PC-9 (cell line): Measurements from ENCODE around the gene EIF2AK2. TPM values are rescaled to one million over a fixed set of nuclear protein-coding genes. Genes with fewer than 3 reads are reported as not detected.

ENCODE experiments used
- BruUV-seq: library from RNA; stranded (reverse); fragments of 400-500 nt; replicated peaks from 2 replicates; lab custom pipeline; 2021; lab: Mats Ljungman, UMichigan
- CTCF ChIA-PET: fragments of 300-600 bp; sonication (Branson Sonifier 250); formaldehyde crosslinking; loops from one replicate; lab custom pipeline; 2022; ENCODE audit warnings: antibody characterized with exemption; lab: Charles Lee
- POLR2A ChIA-PET: fragments of 300-600 bp; sonication (Branson Sonifier 250); formaldehyde crosslinking; loops from one replicate; lab custom pipeline; 2022; ENCODE audit warnings: antibody characterized with exemption; ENCODE audit not compliant: unreplicated experiment; lab: Charles Lee
- DNase-seq, 2 experiments: peaks; one replicate each; pipeline versions ENCODE4 v3.0.0 to v3.0.0-alpha.2; 2015 to 2022; ENCODE audit warnings: mixed read lengths in 1 of 2
- H2AFZ ChIP-seq: fragments of 200-600 bp; sonication (generic); 2 replicates; pipeline ENCODE4 v1.8.1; 2017; ENCODE audit warnings: antibody characterized with exemption
- H3F3A ChIP-seq: fragments of 200-600 bp; sonication (generic); 2 replicates; pipeline ENCODE4 v1.8.1; 2017; ENCODE audit warnings: antibody characterized with exemption, mild to moderate bottlenecking, low read depth; ENCODE audit not compliant: insufficient read depth
- H3K27ac ChIP-seq: fragments of 200-600 bp; sonication (generic); 2 replicates; pipeline ENCODE4 v1.6.1; 2016; ENCODE audit warnings: mixed run types
- H3K27me3 ChIP-seq: fragments of 200-600 bp; sonication (generic); 2 replicates; pipeline ENCODE4 v1.6.1; 2016; ENCODE audit warnings: low read depth, mixed run types; ENCODE audit not compliant: insufficient read depth
- H3K36me3 ChIP-seq: fragments of 200-600 bp; sonication (generic); 2 replicates; pipeline ENCODE4 v1.6.1; 2016; ENCODE audit warnings: low read depth, mixed run types
- H3K4me1 ChIP-seq: fragments of 200-600 bp; sonication (generic); replicated peaks from 2 replicates; pipeline ENCODE4 v1.6.1; 2016; ENCODE audit warnings: mixed run types; ENCODE audit not compliant: insufficient read depth
- H3K4me2 ChIP-seq: fragments of 200-600 bp; sonication (generic); 2 replicates; pipeline ENCODE4 v1.6.1; 2017; ENCODE audit warnings: mixed run types
- H3K4me3 ChIP-seq: fragments of 200-600 bp; sonication (generic); 2 replicates; pipeline ENCODE4 v1.6.1; 2016; ENCODE audit warnings: mixed run types
- H3K79me2 ChIP-seq: fragments of 200-600 bp; sonication (generic); 2 replicates; pipeline ENCODE4 v1.6.1; 2017; ENCODE audit warnings: low read depth, mixed run types
- H3K9me2 ChIP-seq: fragments of 200-600 bp; sonication (generic); 2 replicates; pipeline ENCODE4 v1.8.1; 2017; ENCODE audit warnings: mild to moderate bottlenecking; ENCODE audit not compliant: insufficient read depth
- H3K9me3 ChIP-seq: fragments of 200-600 bp; sonication (generic); 2 replicates; pipeline ENCODE4 v1.8.1; 2016; ENCODE audit warnings: low read depth; ENCODE audit not compliant: insufficient read depth
- H4K20me1 ChIP-seq: fragments of 200-600 bp; sonication (generic); 2 replicates; pipeline ENCODE4 v1.8.1; 2017; ENCODE audit not compliant: insufficient read depth
- EZH2 ChIP-seq: fragments of 200-600 bp; sonication (generic); IDR thresholded peaks from 2 replicates; pipeline ENCODE4 v1.8.0; 2017; ENCODE audit warnings: antibody characterized with exemption, low read depth
- intact Hi-C: fragments of 100-400 bp; cut with micrococcal nuclease; formaldehyde crosslinking; loops from one replicate; pipeline ENCODE4 v1.10.0; 2022; ENCODE audit not compliant: unreplicated experiment
- total RNA-seq: library from RNA; stranded (reverse); gene quantifications from 2 replicates; pipeline ENCODE4 v1.2.3, GENCODE V29; 2021
- TF ChIP-seq, protein P1 (sequence below): fragments of 200-600 bp; sonication (generic); conservative IDR thresholded peaks from 2 replicates; pipeline ENCODE4 v1.6.1; 2017; ENCODE audit warnings: mixed run types, antibody characterized with exemption, mild to moderate bottlenecking, moderate library complexity

Gene EIF2AK2
- total RNA-seq, 1 experiment from 2014 or later, result 61.2 TPM

DNA sequence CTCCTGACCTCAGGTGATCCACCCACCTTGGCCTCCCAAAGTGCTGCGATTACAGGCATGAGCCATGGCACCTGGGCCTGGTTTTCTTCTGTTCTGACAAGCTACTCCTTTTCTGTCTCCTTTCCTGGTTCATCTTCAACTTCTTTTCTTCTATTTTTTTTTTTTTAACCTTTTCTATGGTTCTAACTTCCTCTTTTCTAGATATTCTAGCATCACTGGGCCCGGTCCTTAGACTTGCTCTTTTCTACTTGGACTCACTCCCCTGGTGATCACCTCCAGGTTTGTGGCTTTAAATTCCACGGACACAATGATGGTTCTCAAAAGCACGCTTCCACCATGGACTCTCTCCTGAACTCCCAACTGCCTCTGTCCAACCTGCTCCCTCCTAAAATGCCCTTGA, 2.0 kb downstream of the EIF2AK2 start:
- intact Hi-C loops, result loop anchor here (5.0 kb wide), 1 partner anchor 78 kb away; the partner anchor contains the start of genes CEBPZ and NDUFAF7
- no TSS peak for BruUV-seq
- Histone ChIP-seq H2AFZ (no peak overlapping the region), H3K4me2 (peak overlapping the region; percentile 84), H4K20me1 (peaks cover 2% of the 10 kb centered on the region; the same call in 1 of the 2 replicates), H3F3A (peaks cover 28% of the 10 kb centered on the region), H3K36me3 (peaks cover 12% of the 10 kb centered on the region), H3K4me1 (peaks cover 21% of the 10 kb centered on the region), H3K9me2 (no peaks in the 10 kb centered on the region), H3K9me3 (peaks cover 5% of the 10 kb centered on the region; the same call in 1 of the 2 replicates), H3K27me3 (no peaks in the 10 kb centered on the region), H3K27ac (no peak overlapping the region), H3K79me2 (peaks cover 67% of the 10 kb centered on the region), H3K4me3 (no peak overlapping the region)
- TF ChIP-seq EZH2, result no peak
- TF ChIP-seq, protein P1, sequence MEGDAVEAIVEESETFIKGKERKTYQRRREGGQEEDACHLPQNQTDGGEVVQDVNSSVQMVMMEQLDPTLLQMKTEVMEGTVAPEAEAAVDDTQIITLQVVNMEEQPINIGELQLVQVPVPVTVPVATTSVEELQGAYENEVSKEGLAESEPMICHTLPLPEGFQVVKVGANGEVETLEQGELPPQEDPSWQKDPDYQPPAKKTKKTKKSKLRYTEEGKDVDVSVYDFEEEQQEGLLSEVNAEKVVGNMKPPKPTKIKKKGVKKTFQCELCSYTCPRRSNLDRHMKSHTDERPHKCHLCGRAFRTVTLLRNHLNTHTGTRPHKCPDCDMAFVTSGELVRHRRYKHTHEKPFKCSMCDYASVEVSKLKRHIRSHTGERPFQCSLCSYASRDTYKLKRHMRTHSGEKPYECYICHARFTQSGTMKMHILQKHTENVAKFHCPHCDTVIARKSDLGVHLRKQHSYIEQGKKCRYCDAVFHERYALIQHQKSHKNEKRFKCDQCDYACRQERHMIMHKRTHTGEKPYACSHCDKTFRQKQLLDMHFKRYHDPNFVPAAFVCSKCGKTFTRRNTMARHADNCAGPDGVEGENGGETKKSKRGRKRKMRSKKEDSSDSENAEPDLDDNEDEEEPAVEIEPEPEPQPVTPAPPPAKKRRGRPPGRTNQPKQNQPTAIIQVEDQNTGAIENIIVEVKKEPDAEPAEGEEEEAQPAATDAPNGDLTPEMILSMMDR, result no peak
- POLR2A ChIA-PET, result no interaction called here
- CTCF ChIA-PET, result no interaction called here
- no peak for DNase-seq

DNA sequence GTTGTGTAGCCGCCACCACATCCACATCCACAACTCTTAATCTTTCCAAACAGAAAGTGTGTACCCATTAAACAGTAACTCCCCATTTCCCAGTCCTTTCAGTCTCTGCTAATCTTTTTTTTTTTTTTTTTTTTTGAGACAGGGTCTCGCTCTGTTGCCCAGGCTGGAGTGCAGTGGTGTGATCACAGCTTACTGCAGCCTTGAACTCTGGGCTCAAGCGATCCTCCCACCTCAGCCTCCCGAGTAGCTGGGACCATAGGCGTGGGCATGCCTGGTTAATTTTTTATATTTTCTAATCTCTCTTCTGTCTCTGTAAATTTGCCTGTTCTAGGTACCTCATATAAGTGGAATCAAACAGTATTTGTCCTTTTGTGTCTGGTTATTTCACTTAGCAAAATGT, 3.6 kb downstream of the EIF2AK2 start:
- Histone ChIP-seq H2AFZ (no peak overlapping the region), H4K20me1 (peaks cover 10% of the 10 kb centered on the region; the same call in 1 of the 2 replicates), H3K27ac (no peak overlapping the region), H3K27me3 (no peaks in the 10 kb centered on the region), H3F3A (peaks cover 41% of the 10 kb centered on the region), H3K4me2 (no peak overlapping the region), H3K79me2 (peaks cover 71% of the 10 kb centered on the region), H3K4me3 (no peak overlapping the region), H3K36me3 (peaks cover 15% of the 10 kb centered on the region), H3K9me2 (no peaks in the 10 kb centered on the region), H3K4me1 (peaks cover 36% of the 10 kb centered on the region), H3K9me3 (peaks cover 5% of the 10 kb centered on the region; the same call in 1 of the 2 replicates)
- TF ChIP-seq EZH2, result no peak
- TF ChIP-seq, protein P1, result no peak
- intact Hi-C loops, result no loop called here
- ChIA-PET CTCF (no interaction called here), POLR2A (no interaction called here)
- no peak for DNase-seq
- BruUV-seq, result no TSS peak

DNA sequence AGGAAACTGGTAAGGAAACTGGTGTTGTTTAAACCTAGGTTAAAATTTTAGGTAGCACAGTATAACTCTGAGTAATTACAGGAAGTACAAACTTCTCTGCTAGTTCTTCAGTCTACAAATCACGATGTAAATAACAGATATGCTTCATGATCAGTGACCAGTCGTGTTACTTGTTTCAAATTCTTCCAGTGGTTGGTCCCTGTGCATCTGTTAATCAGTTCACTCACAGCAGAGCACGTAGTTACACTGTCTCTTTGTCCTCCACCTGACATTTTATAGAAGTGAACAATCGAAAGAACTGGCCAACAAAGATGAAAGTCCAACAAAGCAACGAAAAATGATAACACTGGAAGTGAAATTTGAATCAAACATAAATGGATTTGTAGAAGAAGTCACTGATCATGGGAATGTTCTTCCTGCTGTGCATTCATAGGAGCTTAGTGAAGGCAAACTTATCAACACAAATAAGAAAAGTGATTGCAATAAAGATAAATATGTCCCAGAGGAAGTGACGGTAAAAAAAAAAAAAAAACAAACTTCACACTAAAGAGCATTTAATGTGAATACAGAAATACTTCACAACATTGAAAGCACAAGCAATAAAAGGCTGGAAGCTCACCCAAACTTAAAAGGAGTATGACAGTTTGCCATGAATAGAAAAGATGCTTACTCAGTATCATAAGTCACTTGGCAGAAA, 7.0 kb downstream of the EIF2AK2 start:
- no peak for DNase-seq
- H3K9me2 ChIP-seq, result no peaks in the 10 kb centered on the region
- peaks cover 5% of the 10 kb centered on the region; the same call in 1 of the 2 replicates for H3K9me3 ChIP-seq
- H3K27me3 ChIP-seq, result no peaks in the 10 kb centered on the region
- H2AFZ ChIP-seq, result no peak overlapping the region
- H3F3A ChIP-seq, result peaks cover 38% of the 10 kb centered on the region; the same call in 1 of the 2 replicates
- H3K4me1 ChIP-seq, result peaks cover 27% of the 10 kb centered on the region
- H3K27ac ChIP-seq, result no peak overlapping the region
- no peak overlapping the region for H3K4me3 ChIP-seq
- H3K4me2 ChIP-seq, result no peak overlapping the region
- intact Hi-C loops, result no loop called here
- H3K79me2 ChIP-seq, result peaks cover 59% of the 10 kb centered on the region
- no TSS peak for BruUV-seq
- POLR2A ChIA-PET, result no interaction called here
- peaks cover 36% of the 10 kb centered on the region for H3K36me3 ChIP-seq
- CTCF ChIA-PET, result no interaction called here
- peaks cover 10% of the 10 kb centered on the region; the same call in 1 of the 2 replicates for H4K20me1 ChIP-seq
- TF ChIP-seq EZH2, result no peak
- TF ChIP-seq, protein P1, result no peak
